IgD-negative memory B cell (primary cell): ENCODE data around the gene SLC36A3. TPM values are rescaled to one million over a fixed set of nuclear protein-coding genes. Genes with fewer than 3 reads are reported as not detected.
"Not testable (repeated sequence)": the region's sequence is repeated elsewhere in the genome, so short reads cannot be mapped to it uniquely, and the experiment has no call there.

Source experiments
- H3K27ac Mint-ChIP-seq, 3 donors: one replicate each; pipeline ENCODE4 v1.8.0; 2020 to 2022; ENCODE audit warnings: mild to moderate bottlenecking in 3 of 3, mixed read lengths in 3 of 3, moderate library complexity in 1 of 3
- H3K27me3 Mint-ChIP-seq: one replicate; pipeline ENCODE4 v1.8.0; 2021; ENCODE audit warnings: mixed read lengths
- H3K36me3 Mint-ChIP-seq: one replicate; pipeline ENCODE4 v1.8.0; 2020; ENCODE audit warnings: mild to moderate bottlenecking, mixed read lengths
- H3K4me1 Mint-ChIP-seq, 3 donors: one replicate each; pipeline ENCODE4 v1.8.0; 2020 to 2022; ENCODE audit warnings: mixed read lengths in 3 of 3, mild to moderate bottlenecking in 1 of 3
- H3K4me3 Mint-ChIP-seq, 4 donors: one replicate each; pipeline ENCODE4 v1.8.0; 2020 to 2022; ENCODE audit warnings: mild to moderate bottlenecking in 4 of 4, mixed read lengths in 4 of 4, moderate library complexity in 3 of 4
- H3K9me3 Mint-ChIP-seq, 3 donors: one replicate each; pipeline ENCODE4 v1.8.0; 2020 to 2021; ENCODE audit warnings: mixed read lengths in 3 of 3, mild to moderate bottlenecking in 1 of 3
- polyA plus RNA-seq: library from polyadenylated mRNA; unstranded; fragments of 300-500 nt; fragmentation: Illumina TruSeq; gene quantifications from one replicate; pipeline ENCODE4 v1.2.3, GENCODE V29; 2021

The SLC36A3 gene
- polyA plus RNA-seq, 1 donor from 2014 or later: not detected

DNA sequence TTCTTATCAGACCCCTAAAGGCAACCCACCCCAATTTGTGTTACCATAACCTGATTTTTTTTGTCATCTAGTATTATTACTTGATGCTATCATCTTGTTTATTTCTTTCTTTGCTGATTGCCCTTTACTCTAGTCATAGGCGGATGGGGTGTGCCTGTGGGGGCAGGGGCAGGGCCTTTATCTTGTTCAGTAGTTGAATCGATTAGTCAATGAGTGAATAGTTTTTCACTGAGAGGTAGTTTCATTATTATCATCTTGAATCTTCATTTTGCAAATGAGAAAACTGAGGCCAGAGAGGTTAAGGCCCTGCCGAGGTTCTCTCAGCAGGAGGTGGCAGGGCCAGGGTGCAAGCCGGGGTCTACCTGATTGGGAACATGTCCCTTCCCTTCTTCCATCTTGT is 60.0 kb downstream of the SLC36A3 start:
- Mint-ChIP-seq H3K9me3 (no peaks in the 10 kb centered on the region), H3K36me3 (no peaks in the 10 kb centered on the region), H3K4me3 (no peak overlapping the region), H3K4me1 (peaks cover 33 to 46% (median 34%) of the 10 kb centered on the region in 3 donors), H3K27ac (no peak overlapping the region), H3K27me3 (no peaks in the 10 kb centered on the region)

- Mint-ChIP-seq H3K27ac (peak overlapping the region in 1 of 3 donors; percentile 66), H3K4me1 (peaks cover 37 to 49% (median 39%) of the 10 kb centered on the region in 3 donors), H3K36me3 (no peaks in the 10 kb centered on the region), H3K4me3 (peak overlapping the region in 2 of 4 donors; percentile 33 to 72), H3K9me3 (no peaks in the 10 kb centered on the region), H3K27me3 (no peaks in the 10 kb centered on the region)
These were observed 60.4 kb downstream of the SLC36A3 start for GRCh38 chr5:151243127-151243526.

GRCh38 chr5:151240924-151241635 is 62.5 kb downstream of the SLC36A3 start:
- Mint-ChIP-seq H3K36me3 (no peaks in the 10 kb centered on the region), H3K4me3 (peak overlapping the region; percentile 12 to 81 (median 62)), H3K27me3 (no peaks in the 10 kb centered on the region), H3K9me3 (no peaks in the 10 kb centered on the region), H3K27ac (peak overlapping the region in 2 of 3 donors; percentile 77), H3K4me1 (peaks cover 49 to 62% (median 52%) of the 10 kb centered on the region in 3 donors)

DNA sequence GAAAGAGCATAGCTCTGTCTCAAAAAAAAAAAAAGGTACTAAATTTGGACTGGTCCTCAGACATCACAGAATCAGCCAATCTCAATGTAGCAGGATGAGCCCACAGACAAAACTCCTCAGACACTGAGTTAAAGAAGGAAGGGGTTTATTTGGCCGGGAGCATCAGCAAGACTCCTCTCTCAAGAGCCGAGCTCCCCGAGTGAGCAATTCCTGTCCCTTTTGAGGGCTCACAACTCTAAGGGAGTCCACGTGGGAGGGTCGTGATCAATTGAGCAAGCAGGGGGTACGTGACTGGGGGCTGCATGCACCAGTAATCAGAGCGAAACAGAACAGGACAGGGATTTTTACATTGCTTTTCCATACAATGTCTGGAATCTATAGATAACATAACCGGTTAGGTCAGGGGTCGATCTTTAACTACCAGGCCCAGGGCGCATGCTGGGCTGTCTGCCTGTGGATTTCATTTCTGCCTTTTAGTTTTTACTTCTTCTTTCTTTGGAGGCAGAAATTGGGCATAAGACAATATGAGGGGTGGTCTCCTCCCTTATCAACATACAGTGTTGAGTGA is 63.2 kb downstream of the SLC36A3 start:
- Mint-ChIP-seq H3K4me1 (peaks cover 53 to 62% (median 55%) of the 10 kb centered on the region in 3 donors), H3K27ac (peak overlapping the region in 1 of 3 donors; percentile 64), H3K4me3 (peak overlapping the region in 2 of 4 donors; percentile 41 to 48)
- H3K9me3 Mint-ChIP-seq, H3K36me3 Mint-ChIP-seq, H3K27me3 Mint-ChIP-seq: not testable (repeated sequence)

DNA sequence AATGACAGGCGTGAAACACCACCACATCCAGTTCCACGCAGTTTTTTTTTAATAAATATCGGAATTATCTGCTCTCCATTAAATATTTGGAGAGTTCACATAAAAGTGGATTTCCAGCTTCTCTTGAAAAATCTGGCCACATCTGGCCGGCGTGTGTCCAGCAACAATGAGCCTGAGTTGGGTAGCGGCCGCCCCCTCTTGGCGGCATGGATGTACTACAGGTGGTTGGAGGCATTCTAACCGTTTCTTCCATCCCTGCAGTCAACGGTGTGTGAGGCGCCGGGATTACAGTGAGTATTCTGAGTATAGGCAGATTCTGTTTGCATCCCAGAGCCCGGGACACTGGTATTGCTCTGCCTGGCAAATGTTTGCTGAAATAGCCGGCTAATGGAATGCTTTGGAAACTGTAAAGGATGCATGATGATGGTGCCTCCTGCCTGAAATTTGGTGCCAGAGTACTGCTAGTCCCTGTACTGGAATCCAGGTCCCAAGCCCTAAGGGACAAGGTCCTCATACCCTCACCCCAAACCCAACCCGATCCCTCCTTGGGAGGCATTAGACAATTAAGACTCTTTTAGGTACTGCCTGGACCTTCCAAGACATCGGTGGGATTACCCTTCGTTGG is 64.2 kb downstream of the SLC36A3 start:
- peak overlapping the region; percentile 42 to 87 (median 45) for H3K27ac Mint-ChIP-seq
- peaks cover 58 to 70% (median 59%) of the 10 kb centered on the region in 3 donors for H3K4me1 Mint-ChIP-seq
- H3K27me3 Mint-ChIP-seq: no peaks in the 10 kb centered on the region
- H3K36me3 Mint-ChIP-seq: no peaks in the 10 kb centered on the region
- H3K4me3 Mint-ChIP-seq: peak overlapping the region; percentile 54 to 97 (median 82)
- H3K9me3 Mint-ChIP-seq: no peaks in the 10 kb centered on the region

GRCh38 chr5:151238303-151238741 is 65.2 kb downstream of the SLC36A3 start:
- H3K36me3 Mint-ChIP-seq: no peaks in the 10 kb centered on the region
- peaks cover 65 to 72% (median 69%) of the 10 kb centered on the region in 3 donors for H3K4me1 Mint-ChIP-seq
- H3K4me3 Mint-ChIP-seq: peak overlapping the region; percentile 54 to 97 (median 82)
- no peaks in the 10 kb centered on the region for H3K9me3 Mint-ChIP-seq
- peak overlapping the region; percentile 42 to 54 (median 45) for H3K27ac Mint-ChIP-seq
- peaks cover 1% of the 10 kb centered on the region for H3K27me3 Mint-ChIP-seq

GRCh38 chr5:151237685-151238084 is 65.9 kb downstream of the SLC36A3 start:
- H3K36me3 Mint-ChIP-seq: peaks cover 2% of the 10 kb centered on the region
- H3K4me3 Mint-ChIP-seq: peak overlapping the region in 3 of 4 donors; percentile 54 to 97 (median 93)
- peaks cover 72 to 78% (median 75%) of the 10 kb centered on the region in 3 donors for H3K4me1 Mint-ChIP-seq
- H3K9me3 Mint-ChIP-seq: no peaks in the 10 kb centered on the region
- H3K27me3 Mint-ChIP-seq: peaks cover 1% of the 10 kb centered on the region
- H3K27ac Mint-ChIP-seq: peak overlapping the region in 2 of 3 donors; percentile 45 to 54

- Mint-ChIP-seq H3K4me3 (peak overlapping the region in 1 of 4 donors; percentile 54), H3K27me3 (peaks cover 1% of the 10 kb centered on the region), H3K9me3 (no peaks in the 10 kb centered on the region), H3K36me3 (peaks cover 2% of the 10 kb centered on the region), H3K27ac (peak overlapping the region in 1 of 3 donors; percentile 49), H3K4me1 (peaks cover 72 to 77% (median 73%) of the 10 kb centered on the region in 3 donors)
These were observed 66.7 kb downstream of the SLC36A3 start for GRCh38 chr5:151236888-151237287.

DNA sequence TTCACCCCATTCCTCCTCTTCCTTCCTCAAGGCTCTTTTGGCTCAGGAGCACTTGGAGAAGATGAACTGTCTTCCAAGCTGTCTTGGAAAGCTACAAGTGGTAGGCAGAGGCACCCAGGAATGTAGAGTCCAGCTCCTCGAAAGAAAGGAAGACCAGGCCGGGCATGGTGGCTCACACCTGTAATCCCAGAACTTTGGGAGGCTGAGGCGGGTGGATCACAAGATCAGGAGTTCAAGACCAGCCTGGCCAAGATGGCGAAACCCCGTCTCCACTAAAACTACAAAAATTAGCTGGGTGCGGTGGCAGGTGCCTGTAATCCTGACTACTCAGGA is 68.4 kb downstream of the SLC36A3 start:
- H3K4me1 Mint-ChIP-seq: peaks cover 57 to 68% (median 67%) of the 10 kb centered on the region in 3 donors
- peak overlapping the region in 3 of 4 donors; percentile 34 to 92 (median 35) for H3K4me3 Mint-ChIP-seq
- H3K36me3 Mint-ChIP-seq, H3K9me3 Mint-ChIP-seq, H3K27me3 Mint-ChIP-seq: not testable (repeated sequence)
- peak overlapping the region; percentile 68 to 97 (median 91) for H3K27ac Mint-ChIP-seq

DNA sequence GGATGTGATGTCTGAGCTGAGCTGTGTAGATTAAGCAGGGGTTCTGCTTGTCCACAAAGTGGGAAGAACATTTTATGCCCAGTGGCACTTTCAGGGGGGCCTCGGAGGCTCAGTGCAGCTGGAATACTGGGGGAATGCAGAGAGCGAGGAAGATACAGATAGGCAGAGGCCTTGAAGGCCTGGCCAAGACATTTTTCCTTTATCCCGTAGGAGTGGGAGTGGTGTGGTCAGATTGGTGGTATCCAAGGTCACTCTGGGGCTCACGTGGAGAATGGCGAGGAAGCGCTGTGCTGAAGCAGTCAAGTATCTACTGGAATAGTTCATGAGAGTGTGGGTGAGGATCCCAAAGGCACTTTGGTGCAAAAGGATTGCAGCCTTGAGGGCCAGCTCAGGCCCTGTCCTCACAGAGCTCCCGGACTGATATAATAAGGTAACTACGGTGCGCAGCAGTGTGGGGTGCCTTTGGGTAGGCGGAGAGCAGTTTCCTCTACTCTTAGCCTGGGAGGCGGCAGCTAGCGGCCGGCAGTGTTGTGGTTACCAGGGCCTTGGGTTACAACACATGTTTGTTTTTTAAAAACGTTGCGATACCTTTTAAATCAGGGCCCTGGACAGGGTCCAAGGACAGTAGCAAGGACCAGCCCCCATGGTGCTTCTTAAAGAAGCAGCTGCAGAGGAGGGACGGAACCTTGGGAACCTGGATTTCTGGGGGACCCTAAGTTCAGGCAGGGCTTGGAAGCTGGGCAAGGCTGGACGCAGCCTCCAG is 68.9 kb downstream of the SLC36A3 start:
- Mint-ChIP-seq H3K4me1 (peaks cover 61 to 70% (median 64%) of the 10 kb centered on the region in 3 donors), H3K27me3 (peaks cover 1% of the 10 kb centered on the region), H3K4me3 (peak overlapping the region; percentile 34 to 92 (median 74)), H3K9me3 (no peaks in the 10 kb centered on the region), H3K27ac (peak overlapping the region; percentile 70 to 97 (median 91)), H3K36me3 (peaks cover 2% of the 10 kb centered on the region)

DNA sequence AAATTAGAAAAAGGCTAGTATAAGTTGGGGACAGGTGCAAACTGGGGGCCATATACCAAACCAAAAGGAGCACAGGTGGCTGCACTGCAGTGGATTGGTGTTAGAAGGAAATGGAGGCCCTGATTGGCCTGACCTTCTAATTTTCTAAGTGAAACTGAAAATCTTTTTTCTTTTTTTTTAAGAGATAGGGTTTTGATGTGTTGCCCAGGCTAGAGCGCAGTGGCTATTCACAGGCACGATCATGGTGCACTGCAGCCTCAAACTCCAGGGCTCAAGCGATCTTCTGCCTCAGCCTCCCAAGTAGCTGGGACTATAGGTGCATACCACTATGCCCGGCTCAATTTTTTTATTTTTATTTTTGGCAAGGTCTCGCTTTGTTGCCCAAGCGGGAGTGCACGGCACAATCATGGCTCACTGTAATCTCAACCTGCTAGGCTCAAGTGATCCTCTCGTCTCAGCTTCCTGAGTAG is 69.9 kb downstream of the SLC36A3 start:
- no peaks in the 10 kb centered on the region for H3K9me3 Mint-ChIP-seq
- H3K27me3 Mint-ChIP-seq: peaks cover 1% of the 10 kb centered on the region
- peak overlapping the region; percentile 34 to 92 (median 74) for H3K4me3 Mint-ChIP-seq
- H3K36me3 Mint-ChIP-seq: peaks cover 2% of the 10 kb centered on the region
- peaks cover 59 to 63% (median 62%) of the 10 kb centered on the region in 3 donors for H3K4me1 Mint-ChIP-seq
- peak overlapping the region; percentile 70 to 97 (median 91) for H3K27ac Mint-ChIP-seq

DNA sequence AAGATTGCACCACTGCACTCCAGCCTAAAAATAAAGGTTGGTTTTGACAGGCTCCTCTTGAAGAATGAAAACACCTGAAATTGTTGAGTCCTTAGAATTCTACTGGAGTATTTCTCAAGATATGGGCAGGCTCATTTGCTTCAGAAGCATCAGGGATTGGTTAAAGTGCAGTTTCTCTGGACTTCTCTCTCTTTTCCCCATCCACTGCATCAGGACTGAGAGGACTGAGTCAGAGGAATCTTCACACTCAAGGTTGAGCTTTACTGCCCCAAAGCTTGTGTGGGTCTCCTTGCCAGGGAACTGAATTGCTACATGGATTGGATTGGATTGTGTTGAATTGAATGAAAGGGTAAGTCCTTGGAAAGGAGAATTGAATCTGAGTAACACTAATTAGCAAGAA is 72.2 kb downstream of the SLC36A3 start:
- H3K4me1 Mint-ChIP-seq: peaks cover 43 to 49% (median 47%) of the 10 kb centered on the region in 3 donors
- peak overlapping the region in 1 of 4 donors; percentile 58 for H3K4me3 Mint-ChIP-seq
- H3K36me3 Mint-ChIP-seq: peaks cover 2% of the 10 kb centered on the region
- H3K9me3 Mint-ChIP-seq: no peaks in the 10 kb centered on the region
- peaks cover 1% of the 10 kb centered on the region for H3K27me3 Mint-ChIP-seq
- peak overlapping the region in 1 of 3 donors; percentile 50 for H3K27ac Mint-ChIP-seq

- Mint-ChIP-seq H3K27me3 (peaks cover 1% of the 10 kb centered on the region), H3K4me3 (peak overlapping the region in 1 of 4 donors; percentile 10), H3K36me3 (peaks cover 2% of the 10 kb centered on the region), H3K4me1 (peaks cover 43 to 45% (median 43%) of the 10 kb centered on the region in 3 donors), H3K27ac (peak overlapping the region in 1 of 3 donors; percentile 39), H3K9me3 (no peaks in the 10 kb centered on the region)
These were observed 73.4 kb downstream of the SLC36A3 start for GRCh38 chr5:151230048-151230680.

GRCh38 chr5:151228986-151229385 is 74.6 kb downstream of the SLC36A3 start:
- Mint-ChIP-seq H3K4me1 (peaks cover 38 to 44% (median 44%) of the 10 kb centered on the region in 3 donors), H3K27me3 (no peaks in the 10 kb centered on the region), H3K27ac (peak overlapping the region in 1 of 3 donors; percentile 40), H3K9me3 (no peaks in the 10 kb centered on the region), H3K4me3 (peak overlapping the region in 2 of 4 donors; percentile 8 to 16), H3K36me3 (peaks cover 4% of the 10 kb centered on the region)
